Keratinocyte (primary cell): ENCODE measurements around the gene TIAM1. TPM values are rescaled to one million over a fixed set of nuclear protein-coding genes. Genes with fewer than 3 reads are reported as not detected.

ENCODE experiments used
- DNase-seq: peaks from one replicate; pipeline ENCODE4 v3.0.0-alpha.2; 2011; ENCODE audit warnings: low read depth, missing footprints, low spot score
- FAIRE-seq: peaks from 2 replicates; lab custom pipeline; 2011; peaks lifted over from hg19 to GRCh38; lab: Jason Lieb, UNC
- H2AFZ ChIP-seq: 2 replicates; pipeline ENCODE4 v1.6.0; 2012; ENCODE audit warnings: low read length, control low read depth, inconsistent platforms; ENCODE audit not compliant: control insufficient read depth
- H3K27ac ChIP-seq: 2 replicates; pipeline ENCODE4 v1.5.1; 2011; ENCODE audit warnings: low read length; ENCODE audit not compliant: control insufficient read depth, insufficient read depth
- H3K27me3 ChIP-seq: 3 replicates; pipeline ENCODE4 v1.6.0; 2011; ENCODE audit warnings: low read length; ENCODE audit not compliant: control insufficient read depth, insufficient read depth; ENCODE audit errors: extremely low read depth
- H3K36me3 ChIP-seq, 2 experiments: 2 replicates in 1 of 2; 3 replicates in 1 of 2; pipeline ENCODE4 v1.5.1; 2011; ENCODE audit warnings: low read length in 2 of 2, mild to moderate bottlenecking in 1 of 2; ENCODE audit not compliant: control insufficient read depth in 2 of 2, insufficient read depth in 2 of 2; ENCODE audit errors: extremely low read depth in 1 of 2
- H3K4me1 ChIP-seq: 3 replicates; pipeline ENCODE4 v1.5.1; 2011; ENCODE audit warnings: low read length; ENCODE audit not compliant: control insufficient read depth, insufficient read depth; ENCODE audit errors: extremely low read depth
- H3K4me2 ChIP-seq: 3 replicates; pipeline ENCODE4 v1.6.0; 2011; ENCODE audit warnings: low read depth, low read length; ENCODE audit not compliant: control insufficient read depth, insufficient read depth; ENCODE audit errors: extremely low read depth
- H3K4me3 ChIP-seq, 3 experiments: fragments of 200-600 bp in 1 of 3; sonication (generic) in 1 of 3; 2 replicates in 2 of 3; 3 replicates in 1 of 3; pipeline ENCODE4 v1.5.1; 2011 to 2016; ENCODE audit warnings: low read length in 3 of 3, mild to moderate bottlenecking in 3 of 3, control low read depth in 2 of 3, inconsistent platforms in 1 of 3, low read depth in 1 of 3, mixed read lengths in 1 of 3, mixed run types in 1 of 3, moderate library complexity in 1 of 3; ENCODE audit not compliant: control insufficient read depth in 2 of 3, insufficient read depth in 2 of 3; ENCODE audit errors: extremely low read depth in 1 of 3
- H3K79me2 ChIP-seq: 2 replicates; pipeline ENCODE4 v1.6.0; 2012; ENCODE audit warnings: low read length; ENCODE audit not compliant: control insufficient read depth, insufficient read depth
- H3K9ac ChIP-seq: 3 replicates; pipeline ENCODE4 v1.6.0; 2011; ENCODE audit warnings: low read length; ENCODE audit not compliant: control insufficient read depth, insufficient read depth; ENCODE audit errors: extremely low read depth
- H3K9me1 ChIP-seq: 3 replicates; pipeline ENCODE4 v1.6.0; 2011; ENCODE audit warnings: low read length; ENCODE audit not compliant: control insufficient read depth, insufficient read depth; ENCODE audit errors: extremely low read depth
- H3K9me3 ChIP-seq: 2 replicates; pipeline ENCODE4 v1.5.1; 2012; ENCODE audit warnings: low read depth, low read length; ENCODE audit not compliant: control insufficient read depth
- H4K20me1 ChIP-seq: 3 replicates; pipeline ENCODE4 v1.6.0; 2011; ENCODE audit warnings: low read length; ENCODE audit not compliant: control insufficient read depth, insufficient read depth; ENCODE audit errors: extremely low read depth
- CTCF ChIP-seq, 3 experiments: IDR thresholded peaks in 1 of 3; conservative IDR thresholded peaks in 1 of 3; optimal IDR thresholded peaks in 1 of 3; 2 replicates in 2 of 3; 3 replicates in 1 of 3; pipeline versions ENCODE3 to v1.5.1; 2011; ENCODE audit warnings: low read length in 3 of 3, mild to moderate bottlenecking in 3 of 3, moderate library complexity in 2 of 3, control low read depth in 1 of 3, inconsistent platforms in 1 of 3; ENCODE audit not compliant: insufficient read depth in 2 of 3; ENCODE audit errors: extremely low read depth in 1 of 3
- EZH2 ChIP-seq: IDR thresholded peaks from one replicate; pipeline ENCODE4 v1.6.1; 2012; ENCODE audit warnings: inconsistent platforms, mild to moderate bottlenecking, low read length, moderate library complexity
- dilution Hi-C: fragments of 300-500 bp; cut with MboI; formaldehyde crosslinking; loops from one replicate; pipeline ENCODE4 v1.7.0; 2020; ENCODE audit warnings: low sequenced_read_pairs; ENCODE audit not compliant: extremely low pct_ligation_motif_present
- polyA plus RNA-seq, 5 experiments: library from polyadenylated mRNA; depleted of rRNA in 3 of 5; stranded (reverse) in 3 of 5; stranded (forward) in 1 of 5; unstranded in 1 of 5; fragments of >200 nt; gene quantifications; 1 replicate in 1 of 5; 2 replicates in 3 of 5; 3 replicates in 1 of 5; pipeline versions ENCODE4 v1.2.1 to v1.2.3, GENCODE V29; 2011 to 2012; ENCODE audit warnings: missing spikeins in 2 of 5, low read depth in 1 of 5, low replicate concordance in 1 of 5

TIAM1 gene
- polyA plus RNA-seq, 1 donor (not counting 4 experiments of a cell fraction or from before 2014, with no cell fraction given), result 8.3 TPM

GRCh38 chr21:31382060-31382459, 38.0 kb upstream of the TIAM1 start:
- H3K27me3 ChIP-seq, result no peaks in the 10 kb centered on the region
- FAIRE-seq, result no peak
- DNase-seq, result no peak
- H4K20me1 ChIP-seq, result no peaks in the 10 kb centered on the region
- no peaks in the 10 kb centered on the region for H3K9me1 ChIP-seq
- no peak overlapping the region for H3K4me3 ChIP-seq
- no peaks in the 10 kb centered on the region for H3K9me3 ChIP-seq
- dilution Hi-C loops, result no loop called here
- H3K27ac ChIP-seq, result no peak overlapping the region
- H3K36me3 ChIP-seq, result no peaks in the 10 kb centered on the region
- no peak overlapping the region for H3K4me2 ChIP-seq
- no peak overlapping the region for H3K9ac ChIP-seq
- no peaks in the 10 kb centered on the region for H3K4me1 ChIP-seq
- no peak overlapping the region for H2AFZ ChIP-seq
- H3K79me2 ChIP-seq, result no peaks in the 10 kb centered on the region
- TF ChIP-seq EZH2, result no peak
- no peak for TF ChIP-seq CTCF (optimal IDR thresholded peaks at IDR 0.05 in 1 of 3, IDR thresholded peaks at IDR 0.05 in 1 of 3, conservative IDR thresholded peaks at IDR 0.05 in 1 of 3; ENCODE audit: extremely low read depth in 1 of 3, insufficient read depth in 2 of 3, low read length in 3 of 3)

DNA sequence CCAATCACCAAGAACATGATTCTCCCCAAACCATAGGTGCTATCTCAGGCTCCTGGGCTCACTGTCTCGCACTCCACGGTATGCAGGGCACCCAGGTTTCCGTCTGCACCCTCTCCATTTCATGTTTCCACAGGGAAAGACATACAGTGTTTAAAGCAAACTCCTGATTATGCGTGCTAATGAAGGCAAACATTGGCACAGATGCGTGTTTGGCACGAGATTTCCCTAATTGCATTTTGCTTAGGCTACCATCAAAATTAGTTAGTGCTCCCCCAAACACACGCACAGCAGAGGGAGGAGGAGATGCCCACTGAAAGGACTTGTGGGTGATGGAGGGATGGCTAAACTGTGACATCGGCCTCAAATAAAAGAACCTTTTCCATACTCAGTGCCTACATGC, 32.2 kb upstream of the TIAM1 start:
- no peaks in the 10 kb centered on the region for H3K36me3 ChIP-seq
- H3K9me1 ChIP-seq, result no peaks in the 10 kb centered on the region
- H3K9me3 ChIP-seq, result no peaks in the 10 kb centered on the region
- H4K20me1 ChIP-seq, result no peaks in the 10 kb centered on the region
- FAIRE-seq (no peak), DNase-seq (no peak)
- H3K79me2 ChIP-seq, result no peaks in the 10 kb centered on the region
- no peak overlapping the region for H3K4me3 ChIP-seq
- no peak overlapping the region for H3K9ac ChIP-seq
- TF ChIP-seq CTCF (optimal IDR thresholded peaks at IDR 0.05 in 1 of 3, IDR thresholded peaks at IDR 0.05 in 1 of 3, conservative IDR thresholded peaks at IDR 0.05 in 1 of 3; ENCODE audit: extremely low read depth in 1 of 3, insufficient read depth in 2 of 3, low read length in 3 of 3) (no peak), EZH2 (no peak)
- H2AFZ ChIP-seq, result no peak overlapping the region
- no peak overlapping the region for H3K4me2 ChIP-seq
- peaks cover 8% of the 10 kb centered on the region for H3K4me1 ChIP-seq
- no peak overlapping the region for H3K27ac ChIP-seq
- no peaks in the 10 kb centered on the region for H3K27me3 ChIP-seq
- dilution Hi-C loops, result no loop called here
